NCI-H1417 treated with DMSO at 0.1 percent for 48 hours (cell line): ENCODE measurements around the gene TMEM42.
"Not testable (repeated sequence)": the region's sequence is repeated elsewhere in the genome, so short reads cannot be mapped to it uniquely, and the experiment has no call there.

ENCODE experiments used
- DNase-seq: peaks from one replicate; lab custom pipeline; 2025; lab: John Stamatoyannopoulos, UW

TMEM42 gene

DNA sequence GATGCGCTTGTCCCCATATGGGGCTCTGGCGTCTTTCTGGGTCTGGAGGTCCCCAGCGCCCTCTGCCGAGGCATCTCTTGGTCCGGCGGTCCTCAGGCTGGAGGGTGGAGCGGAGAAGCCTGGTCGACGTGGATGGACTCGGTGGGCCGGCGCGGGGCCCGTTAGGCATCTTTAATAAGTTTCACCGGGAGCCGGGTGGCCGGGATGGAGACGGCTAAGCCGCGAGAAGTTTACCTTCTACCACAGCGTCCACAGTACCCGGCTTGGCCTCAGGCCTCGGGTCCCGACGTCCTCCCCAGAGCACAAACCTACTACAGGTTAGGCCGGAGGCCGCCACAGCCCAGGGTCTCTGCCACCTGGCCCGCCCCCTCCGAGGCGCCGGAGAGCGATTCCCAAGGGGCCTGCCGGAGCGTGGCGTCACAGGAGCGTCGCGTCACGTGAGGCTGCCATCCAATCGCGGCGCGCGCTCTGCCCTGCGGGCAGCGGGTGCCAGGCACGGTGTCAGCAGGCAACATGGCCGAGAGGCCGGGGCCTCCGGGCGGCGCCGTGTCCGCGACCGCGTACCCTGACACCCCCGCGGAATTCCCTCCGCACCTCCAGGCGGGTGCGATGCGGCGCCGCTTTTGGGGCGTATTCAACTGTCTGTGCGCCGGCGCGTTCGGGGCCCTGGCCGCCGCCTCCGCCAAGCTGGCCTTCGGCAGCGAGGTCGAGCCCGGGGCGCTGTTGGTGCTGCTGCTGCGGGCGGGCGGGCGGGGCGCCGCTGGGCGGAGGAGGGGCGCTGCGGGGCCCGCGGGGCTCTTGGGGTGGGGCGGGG lies at the start of gene TMEM42:
Gene TMEM42 (plus strand): TSS at position 501 of the 814 bp plus-strand sequence. CDS start 13 bp downstream, at position 514.
- peak; percentile 23 for DNase-seq

DNA sequence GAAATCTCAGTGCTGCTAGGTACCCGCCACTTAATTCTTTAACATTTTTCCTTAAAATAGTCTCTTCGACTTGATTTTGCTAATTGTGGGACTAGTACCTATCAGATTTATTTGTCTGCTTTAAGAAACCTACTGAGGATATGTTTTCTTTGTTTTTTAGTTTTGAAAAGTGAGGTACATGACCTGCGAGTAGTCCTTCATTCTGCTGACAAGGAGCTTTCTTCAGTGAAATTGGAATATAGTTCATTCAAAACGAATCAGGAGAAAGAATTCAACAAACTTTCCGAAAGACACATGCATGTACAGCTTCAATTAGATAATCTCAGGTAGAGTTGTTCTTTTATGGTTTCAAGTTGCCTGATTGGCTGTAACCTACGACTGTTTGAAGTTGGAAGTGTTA lies 47.0 kb upstream of the TMEM42 start:
- DNase-seq, result no peak

DNA sequence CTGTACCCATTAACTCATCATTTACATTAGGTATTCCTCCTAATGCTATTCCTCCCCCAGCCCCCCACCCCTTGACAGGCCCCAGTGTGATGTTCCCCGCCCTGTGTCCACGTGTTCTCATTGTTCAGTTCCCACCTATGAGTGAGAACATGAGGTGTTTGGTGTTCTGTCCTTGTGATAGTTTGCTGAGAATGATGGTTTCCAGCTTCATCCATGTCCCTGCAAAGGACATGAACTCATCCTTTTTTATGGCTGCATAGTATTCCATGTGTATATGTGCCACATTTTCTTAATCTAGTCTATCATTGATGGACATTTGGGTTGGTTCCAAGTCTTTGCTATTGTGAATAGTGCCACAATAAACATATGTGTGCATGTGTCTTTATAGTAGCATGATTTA lies 45.4 kb upstream of the TMEM42 start:
- DNase-seq, result not testable (repeated sequence)

DNA sequence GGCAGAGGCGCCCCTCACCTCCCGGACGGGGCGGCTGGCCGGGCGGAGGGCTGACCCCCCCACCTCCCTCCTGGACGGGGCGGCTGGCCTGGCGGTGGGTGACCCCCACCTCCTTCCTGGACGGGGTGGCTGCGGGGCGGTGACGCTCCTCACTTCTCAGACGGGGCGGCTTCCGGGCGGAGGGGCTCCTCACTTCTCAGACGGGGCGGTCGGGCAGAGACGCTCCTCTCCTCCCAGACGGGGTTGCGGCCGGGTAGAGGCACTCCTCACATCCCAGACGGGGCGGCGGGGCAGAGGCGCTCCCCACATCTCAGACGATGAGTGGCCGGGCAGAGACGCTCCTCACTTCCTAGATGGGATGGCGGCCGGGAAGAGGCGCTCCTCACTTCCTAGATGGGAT lies 40.5 kb upstream of the TMEM42 start:
- not testable (repeated sequence) for DNase-seq

DNA sequence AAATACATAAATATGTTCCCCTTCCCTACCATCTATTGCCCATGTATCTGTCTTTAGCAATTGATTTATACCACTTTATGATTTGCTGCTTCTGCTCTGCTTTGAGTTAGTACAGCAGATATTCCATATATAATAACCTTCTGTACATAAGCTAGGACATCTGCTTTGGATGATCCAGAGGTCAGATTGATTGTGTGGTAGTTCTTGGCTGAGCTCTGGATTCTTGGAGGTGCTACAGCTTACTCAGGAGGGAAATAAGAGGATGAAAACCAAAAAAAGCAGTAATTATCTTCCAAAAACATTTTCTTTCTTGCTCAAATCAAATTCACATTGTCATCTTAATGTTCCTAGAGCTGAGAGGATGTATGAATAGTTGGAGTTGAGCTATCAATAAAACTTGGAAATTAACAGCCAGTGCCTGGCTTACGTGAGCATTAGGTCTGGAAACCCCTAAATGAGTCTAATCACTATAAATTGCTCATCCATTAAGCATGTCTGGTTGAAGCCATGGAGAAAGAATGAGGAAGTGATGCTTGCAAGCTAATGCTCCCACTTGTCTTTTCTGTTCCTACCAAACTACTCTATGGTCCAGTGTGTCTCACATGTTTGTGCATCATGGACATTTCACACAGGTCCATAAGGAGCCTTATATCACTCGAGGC lies 36.3 kb upstream of the TMEM42 start:
- DNase-seq, result no peak

DNA sequence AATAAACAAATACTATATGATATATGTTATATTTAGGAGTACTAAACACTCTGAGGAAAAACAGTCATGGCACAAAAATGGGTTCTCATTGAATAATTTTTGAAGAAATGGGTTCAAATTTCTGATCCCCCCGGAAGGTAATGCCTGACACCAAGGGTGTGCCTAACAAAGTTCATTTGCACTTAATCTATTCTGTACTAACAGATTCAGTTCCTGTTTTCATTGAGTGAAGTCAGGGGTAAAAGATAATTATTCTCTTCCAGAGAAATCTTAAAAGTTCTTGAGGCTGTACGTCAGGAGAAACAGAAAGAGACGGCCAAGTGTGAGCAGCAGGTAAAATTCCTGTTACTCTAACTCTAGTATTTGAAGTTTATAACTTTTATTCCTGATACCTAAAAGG lies 34.5 kb upstream of the TMEM42 start:
- no peak for DNase-seq

DNA sequence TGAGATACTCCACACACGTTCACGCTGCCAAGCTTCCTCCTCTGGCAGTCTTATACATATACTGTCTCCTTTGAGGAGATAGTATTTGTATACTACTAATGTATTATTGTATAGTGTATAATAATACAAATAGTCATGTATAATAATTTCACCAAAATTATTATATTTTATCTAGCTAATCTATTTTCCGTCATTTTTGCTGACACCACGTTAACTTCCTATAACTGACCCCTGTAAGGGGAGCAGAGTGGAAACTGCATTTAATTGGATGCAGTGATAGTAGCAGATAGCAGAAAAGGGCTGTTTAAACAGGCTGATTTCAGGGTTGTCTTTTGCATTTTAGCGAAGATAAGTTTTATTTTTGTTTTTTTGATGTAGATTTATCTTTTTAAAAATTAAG lies 30.5 kb upstream of the TMEM42 start:
- no peak for DNase-seq

DNA sequence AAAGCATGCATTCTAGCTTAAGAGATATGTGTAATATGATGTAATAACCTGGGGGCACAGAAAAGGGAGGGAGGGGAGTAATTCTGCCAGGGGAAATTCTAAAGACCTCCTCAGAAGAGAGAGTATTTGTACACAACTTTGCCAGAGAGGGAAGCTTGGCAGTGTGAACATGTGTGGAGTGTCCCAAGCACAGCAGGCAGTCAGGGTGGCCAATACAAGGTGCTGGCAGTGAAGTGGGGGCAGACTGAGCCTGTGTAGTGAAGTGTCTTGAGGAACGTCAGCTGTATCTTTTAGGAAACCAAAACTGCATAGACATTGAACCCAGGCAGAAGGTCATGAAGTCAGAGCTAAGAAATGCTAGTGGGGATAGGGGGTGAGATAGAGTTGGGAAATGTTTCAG lies 29.7 kb upstream of the TMEM42 start:
- DNase-seq, result no peak

DNA sequence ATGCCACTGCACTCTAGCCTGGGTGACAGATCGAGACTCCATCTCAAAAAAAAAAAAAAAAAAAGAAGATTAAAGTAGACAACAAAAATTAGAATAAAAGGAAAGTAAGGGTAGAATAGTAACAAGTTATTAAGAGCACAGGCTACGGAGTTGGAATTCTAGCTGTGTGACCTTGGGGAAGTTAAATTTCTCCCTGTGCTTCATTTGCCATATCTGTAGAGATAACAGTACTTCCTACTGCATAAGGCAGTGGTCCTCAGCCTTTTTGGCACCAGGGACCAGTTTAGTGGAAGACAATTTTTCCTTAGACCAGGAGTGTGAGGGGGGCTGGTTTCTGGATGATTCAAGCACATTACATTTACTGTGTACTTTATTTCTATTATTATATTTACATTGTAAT lies 28.7 kb upstream of the TMEM42 start:
- DNase-seq, result no peak

DNA sequence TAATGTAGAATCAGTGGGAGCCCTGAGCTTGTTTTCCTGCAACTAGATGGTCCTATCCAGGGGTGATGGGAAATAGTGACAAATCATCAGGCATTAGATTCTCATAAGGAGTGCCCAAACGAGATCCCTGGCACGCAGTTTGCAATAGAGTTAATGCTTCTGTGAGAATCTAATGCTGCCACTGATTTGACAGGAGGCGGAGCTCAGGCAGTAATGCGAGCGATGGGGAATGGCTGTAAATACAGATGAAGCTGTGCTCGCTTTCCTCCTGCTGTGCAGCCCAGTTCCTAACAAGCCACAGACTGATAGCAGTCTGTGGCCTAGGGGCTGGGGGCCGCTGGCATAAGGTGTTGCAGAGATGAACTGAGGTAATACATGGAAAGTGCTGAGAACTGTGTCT lies 28.3 kb upstream of the TMEM42 start:
- DNase-seq, result no peak

DNA sequence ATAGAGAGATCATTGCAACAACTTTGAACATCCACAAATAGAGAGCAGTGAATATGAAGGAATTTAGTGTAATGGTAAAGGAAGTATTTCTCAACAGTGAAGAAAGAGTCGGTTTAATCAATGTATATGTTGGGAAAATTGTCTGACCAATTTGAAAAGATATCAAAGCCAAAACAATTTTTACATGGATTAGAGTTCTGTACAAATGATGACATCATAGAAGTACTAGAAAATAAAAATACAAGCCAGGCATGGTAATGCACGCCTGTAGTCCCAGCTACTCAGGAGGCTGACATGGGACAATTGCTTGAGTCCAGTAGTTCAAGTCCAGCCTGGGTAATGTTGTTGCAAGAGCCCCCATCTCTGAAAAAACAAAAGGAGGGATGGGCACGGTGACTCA lies 26.0 kb upstream of the TMEM42 start:
- DNase-seq, result no peak

DNA sequence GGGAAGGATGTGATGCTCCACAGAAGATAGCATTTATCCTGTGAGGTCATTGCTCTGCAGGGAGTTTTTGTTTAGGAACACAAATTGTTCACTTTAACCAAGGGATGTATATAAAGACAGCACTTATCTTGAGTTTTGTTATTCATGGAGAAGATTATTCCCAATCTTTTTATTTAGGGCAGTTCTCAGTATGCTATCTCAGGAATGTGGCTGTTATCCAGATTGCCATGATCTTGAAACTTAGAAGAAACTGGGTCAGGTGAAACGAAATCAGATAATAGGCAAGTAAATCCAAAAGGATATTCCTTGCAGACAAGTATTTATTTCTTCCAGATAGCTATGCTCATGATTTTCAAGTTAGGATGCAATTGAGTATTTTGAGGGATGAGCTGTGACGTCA lies 19.3 kb upstream of the TMEM42 start:
- no peak for DNase-seq

DNA sequence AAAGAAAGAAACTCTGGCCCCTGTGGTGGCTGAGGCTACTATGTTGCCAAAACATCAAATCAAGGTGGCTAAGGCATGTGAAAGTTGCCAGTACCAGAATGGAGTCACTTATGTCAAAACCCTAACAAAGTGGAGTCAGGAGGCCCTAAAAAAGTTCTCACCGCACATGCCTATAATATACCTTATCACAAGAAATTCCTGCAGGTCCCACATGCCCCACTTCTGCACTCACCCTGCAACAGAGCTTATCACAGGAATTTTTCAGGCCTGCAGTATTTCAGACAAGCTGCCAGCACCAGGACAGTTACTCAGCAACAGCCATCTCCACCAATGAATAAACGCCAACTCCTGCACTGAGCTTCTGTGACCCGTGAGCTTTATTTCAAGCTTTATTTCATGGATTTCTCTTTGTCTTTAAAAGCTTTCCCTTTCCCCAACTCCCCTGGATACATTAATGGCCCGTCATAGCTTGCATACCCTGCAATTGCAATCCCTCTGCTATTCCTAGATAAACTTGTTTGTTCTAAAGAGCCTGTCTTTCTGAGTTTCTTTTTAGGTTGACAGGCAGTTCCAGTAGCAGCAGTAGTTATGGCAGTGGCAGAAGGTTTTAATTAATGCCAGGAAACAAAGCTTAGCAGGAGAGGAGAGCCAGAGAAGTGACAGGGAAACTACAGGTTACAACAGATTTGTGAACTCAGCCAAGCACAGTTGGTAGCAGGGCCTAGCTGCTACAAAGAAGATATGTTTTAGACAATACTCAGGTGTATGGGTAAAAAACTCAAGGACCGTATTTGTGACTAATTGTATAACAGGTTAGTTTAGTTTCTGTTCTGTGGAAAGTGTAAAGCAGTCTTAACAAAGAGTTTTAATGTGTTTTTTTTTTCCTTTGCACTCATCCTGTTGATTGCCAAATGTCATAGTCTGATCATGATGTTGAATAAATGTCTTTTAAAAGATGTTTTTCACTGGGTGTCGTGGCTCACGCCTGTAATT lies 15.9 kb upstream of the TMEM42 start:
- no peak for DNase-seq

DNA sequence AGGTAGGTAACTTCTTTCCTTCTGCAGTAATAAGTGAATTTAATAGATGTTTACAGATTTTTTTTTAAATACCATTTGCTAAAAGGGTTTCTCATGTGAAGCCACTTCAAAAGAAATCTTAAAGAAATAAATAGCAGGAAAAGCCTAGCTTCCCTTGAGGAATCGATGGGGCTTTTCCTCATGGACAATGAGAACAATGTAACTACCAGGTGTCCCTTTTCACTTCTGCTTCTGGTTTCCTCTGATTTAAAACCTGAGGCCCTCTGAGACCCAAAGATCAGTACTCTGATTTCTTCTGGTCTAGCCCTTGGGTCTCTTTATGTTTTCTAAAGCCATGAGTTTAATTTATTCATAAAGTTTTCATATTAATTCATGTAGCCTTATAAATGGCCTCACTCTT lies 13.1 kb upstream of the TMEM42 start:
- DNase-seq, result no peak

DNA sequence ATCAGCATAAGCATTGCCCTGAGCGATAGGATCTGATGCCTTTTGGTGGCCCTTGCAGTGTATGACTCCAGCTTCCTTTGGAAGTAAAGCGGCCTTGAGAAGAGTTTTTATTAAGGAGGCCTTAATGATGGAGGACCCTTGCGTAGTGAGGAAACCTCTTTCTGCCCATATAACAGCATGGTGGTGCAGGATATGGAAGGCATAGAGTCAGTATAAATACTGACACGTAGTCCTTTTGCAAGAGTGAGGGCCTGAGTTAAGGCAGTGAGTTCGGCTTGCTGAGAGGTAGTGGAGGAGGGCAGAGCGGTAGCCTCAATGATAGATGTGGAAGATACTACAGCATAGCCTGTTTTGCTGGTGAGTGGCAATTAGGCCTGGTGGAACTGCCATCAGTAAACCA lies 5.0 kb upstream of the TMEM42 start:
- DNase-seq, result not testable (repeated sequence)

DNA sequence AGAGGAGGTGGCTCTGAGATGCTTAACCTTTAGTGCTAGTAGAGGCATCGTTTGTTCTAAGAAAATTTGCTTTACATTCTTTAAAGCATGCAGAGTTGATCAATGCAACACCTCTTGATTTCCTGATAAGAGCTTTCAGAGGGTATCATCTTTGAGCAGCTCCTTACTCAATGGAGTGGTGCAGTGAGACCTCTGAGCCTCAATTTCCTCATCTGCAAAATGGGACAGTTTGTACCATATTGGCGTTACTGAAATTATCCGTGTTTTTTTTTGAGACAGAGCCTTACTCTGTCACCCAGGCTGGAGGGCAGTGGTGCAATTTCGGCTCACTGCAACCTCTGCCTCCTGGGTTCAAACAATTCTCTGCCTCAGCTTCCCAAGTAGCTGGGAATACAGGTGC lies 1.6 kb upstream of the TMEM42 start:
- no peak for DNase-seq

DNA sequence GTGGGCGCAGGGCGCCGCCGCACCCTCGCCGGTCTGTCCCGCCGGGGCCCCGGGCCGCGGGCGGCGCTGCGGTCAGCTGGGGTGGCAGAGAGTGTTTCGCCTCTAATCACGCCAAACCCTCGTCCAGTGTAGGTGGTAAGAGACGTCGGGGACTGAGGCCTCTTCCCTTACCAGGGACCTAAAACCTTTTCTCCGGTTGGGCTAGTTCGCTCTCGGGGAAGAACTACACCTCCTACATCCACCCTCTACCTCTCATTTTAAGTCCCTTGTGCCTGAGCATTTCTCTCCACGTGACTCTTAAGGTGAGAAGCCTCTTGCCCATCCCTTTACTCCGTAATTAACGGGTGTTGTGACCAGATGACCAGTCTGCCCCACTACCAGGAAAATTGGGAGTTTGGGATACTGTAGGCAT lies 520 bp downstream of the TMEM42 start:
- DNase-seq, result no peak

DNA sequence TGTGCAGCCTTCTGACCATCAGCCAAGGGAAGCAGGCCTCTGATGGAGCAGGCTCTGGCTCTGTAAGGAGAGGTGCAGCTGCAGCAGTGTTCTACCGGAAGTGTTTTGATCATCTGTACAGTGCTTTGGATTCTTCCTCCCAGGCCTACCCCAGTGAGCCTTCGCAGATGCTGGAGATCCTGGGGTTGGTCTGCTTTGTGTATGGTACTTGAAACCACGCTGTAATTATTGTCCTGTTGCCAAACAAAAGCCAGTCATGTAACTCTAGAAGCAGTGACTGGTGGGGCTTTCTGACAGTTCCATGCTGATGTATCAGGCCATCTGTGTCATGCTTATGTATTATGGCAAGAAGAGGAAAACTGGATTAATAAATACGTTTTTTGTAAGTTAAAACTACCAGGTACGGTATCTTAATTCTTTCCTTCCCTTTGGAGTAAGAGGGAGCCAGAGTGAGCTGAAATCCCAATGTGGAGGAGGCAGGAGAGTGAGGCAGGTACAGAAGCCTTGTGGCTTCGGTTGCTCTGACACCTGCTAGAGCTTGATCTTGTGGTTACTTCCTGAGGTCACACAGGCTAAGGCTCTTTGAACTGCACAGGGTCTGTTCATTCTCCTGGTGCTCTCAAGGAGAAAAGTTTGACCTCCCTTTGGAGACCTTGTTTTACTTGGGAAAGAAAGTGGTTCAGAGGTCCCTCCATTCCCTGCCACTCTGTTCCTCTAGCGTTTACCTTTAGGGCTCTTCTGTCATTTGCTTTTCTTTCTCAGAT lies 3.7 kb downstream of the TMEM42 start:
- peak; percentile 12 for DNase-seq

DNA sequence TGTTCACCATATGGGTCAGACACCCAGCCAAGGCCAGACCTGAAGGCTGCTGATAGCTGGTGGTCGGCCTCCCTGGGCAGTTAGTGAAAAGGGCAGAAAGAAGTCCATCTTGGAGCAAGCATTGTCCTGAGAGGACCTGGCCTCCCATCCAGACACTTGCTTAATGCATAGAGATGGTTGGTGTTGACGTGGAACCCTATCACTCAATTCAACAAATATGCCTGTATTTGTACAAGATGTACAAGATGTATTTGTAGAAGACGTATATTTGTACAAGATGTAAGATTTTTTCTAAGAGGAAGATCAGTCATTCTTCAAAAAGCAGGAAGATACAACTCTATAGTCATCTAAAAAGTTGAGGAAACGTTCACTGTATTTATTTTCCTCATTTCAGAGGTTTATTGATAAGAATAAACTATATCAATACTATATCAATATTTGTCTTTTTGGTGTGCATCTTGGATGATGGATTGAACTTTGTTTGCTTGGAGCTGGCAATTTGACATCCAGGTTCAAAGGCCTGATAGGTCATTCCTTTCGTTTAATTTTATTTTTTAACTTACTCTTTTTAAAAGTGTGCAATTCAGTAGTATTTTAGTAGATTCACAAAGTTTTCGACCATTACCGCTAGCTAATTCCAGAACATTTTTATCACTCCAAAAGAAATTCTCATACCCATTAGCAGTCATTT lies 5.9 kb downstream of the TMEM42 start:
- DNase-seq, result no peak

DNA sequence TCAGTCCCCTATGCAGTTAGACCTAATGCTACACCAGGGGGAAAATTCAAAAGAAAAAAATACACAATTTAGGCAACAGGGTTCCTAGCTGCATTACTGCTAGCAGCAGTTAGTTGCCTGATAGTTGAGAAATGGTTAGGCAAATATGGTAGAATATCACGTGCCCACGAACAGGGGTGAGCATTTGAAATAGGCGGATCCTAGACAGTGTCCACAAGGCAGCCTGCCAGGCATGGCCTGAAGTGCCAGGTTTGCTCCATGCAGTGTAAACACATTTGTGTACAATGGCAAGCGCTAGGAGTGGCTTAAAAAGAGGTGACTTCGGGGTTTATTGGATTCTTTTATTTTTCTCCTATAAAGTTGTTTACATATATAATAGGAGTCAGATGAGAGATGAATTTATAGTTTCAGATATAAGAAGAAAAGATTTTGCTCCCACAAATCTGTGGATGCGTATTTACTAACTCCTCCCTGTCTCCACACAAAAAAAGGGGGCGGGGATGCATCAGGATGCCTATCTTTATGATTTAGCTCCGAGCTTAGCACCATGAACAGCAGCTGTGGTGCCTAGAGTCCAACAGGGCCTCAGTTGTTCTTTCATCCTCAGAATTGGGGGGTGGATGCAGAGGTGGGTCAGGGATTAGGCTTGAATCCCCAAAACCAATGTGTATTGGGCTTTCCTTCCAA lies 8.8 kb downstream of the TMEM42 start:
- DNase-seq, result no peak
